ENCODE measurements around the gene DCUN1D2.
"Not testable (repeated sequence)": the region's sequence is repeated elsewhere in the genome, so short reads cannot be mapped to it uniquely, and the experiment has no call there.

DCUN1D2 gene

GRCh38 chr13:113446488-113446854, 44.0 kb downstream of the DCUN1D2 start:
- no peak for DNase-seq (ENCODE audit: low spot score)

- no peak for DNase-seq (ENCODE audit: low spot score)
Measured at GRCh38 chr13:113445791-113446487, 44.6 kb downstream of the DCUN1D2 start.

GRCh38 chr13:113443991-113444390, 46.5 kb downstream of the DCUN1D2 start:
- DNase-seq (ENCODE audit: low spot score) = no peak

- no peak for DNase-seq (ENCODE audit: low spot score)
Measured at GRCh38 chr13:113442985-113443362, 47.5 kb downstream of the DCUN1D2 start.

- DNase-seq (ENCODE audit: low spot score) = no peak
Measured at GRCh38 chr13:113442354-113442984, 48.0 kb downstream of the DCUN1D2 start.

GRCh38 chr13:113441661-113442060, 48.9 kb downstream of the DCUN1D2 start:
- DNase-seq (ENCODE audit: low spot score) = no peak

GRCh38 chr13:113437408-113438010, 53.0 kb downstream of the DCUN1D2 start:
- no peak for DNase-seq (ENCODE audit: low spot score)

- not testable (repeated sequence) for DNase-seq (ENCODE audit: low spot score)
Measured at GRCh38 chr13:113436866-113437265, 53.6 kb downstream of the DCUN1D2 start.

- not testable (repeated sequence) for DNase-seq (ENCODE audit: low spot score)
Measured at GRCh38 chr13:113435907-113436306, 54.6 kb downstream of the DCUN1D2 start.

- DNase-seq (ENCODE audit: low spot score) = no peak
Measured at GRCh38 chr13:113433391-113433916, 57.1 kb downstream of the DCUN1D2 start.

GRCh38 chr13:113432506-113433270, 57.8 kb downstream of the DCUN1D2 start:
- DNase-seq (ENCODE audit: low spot score) = no peak

- DNase-seq (ENCODE audit: low spot score) = no peak
Measured at GRCh38 chr13:113431171-113431570, 59.3 kb downstream of the DCUN1D2 start.

GRCh38 chr13:113430378-113431110, 60.0 kb downstream of the DCUN1D2 start:
- DNase-seq (ENCODE audit: low spot score) = no peak

GRCh38 chr13:113429608-113429985, 60.9 kb downstream of the DCUN1D2 start:
- no peak for DNase-seq (ENCODE audit: low spot score)

- DNase-seq (ENCODE audit: low spot score) = no peak
Measured at GRCh38 chr13:113428871-113429607, 61.5 kb downstream of the DCUN1D2 start.

- no peak for DNase-seq (ENCODE audit: low spot score)
Measured at GRCh38 chr13:113428469-113428865, 62.0 kb downstream of the DCUN1D2 start.

- DNase-seq (ENCODE audit: low spot score) = no peak
Measured at GRCh38 chr13:113427562-113428468, 62.7 kb downstream of the DCUN1D2 start.

GRCh38 chr13:113426591-113426986, 63.9 kb downstream of the DCUN1D2 start:
- DNase-seq (ENCODE audit: low spot score) = no peak

GRCh38 chr13:113425941-113426590, 64.4 kb downstream of the DCUN1D2 start:
- DNase-seq (ENCODE audit: low spot score) = no peak

All from pons (tissue), 1 donor.